Measurements from ENCODE around the gene TCF20.

The TCF20 gene

GRCh38 chr22:42300259-42301076, 30.0 kb upstream of the TCF20 start:
- DNase-seq = no peak

- peak in 1 of 56 donors; percentile 15 for DNase-seq
Observed at GRCh38 chr22:42299586-42300258, 29.3 kb upstream of the TCF20 start.

- DNase-seq = no peak
Observed at GRCh38 chr22:42298746-42299145, 28.3 kb upstream of the TCF20 start.

- no peak for DNase-seq
Observed at GRCh38 chr22:42297778-42298177, 27.3 kb upstream of the TCF20 start.

- no peak for DNase-seq
Observed at GRCh38 chr22:42296883-42297282, 26.4 kb upstream of the TCF20 start.

GRCh38 chr22:42296381-42296853, 26.0 kb upstream of the TCF20 start:
- DNase-seq = peak in 53 of 56 donors; percentile 28 to 91 (median 72)

- DNase-seq = peak in 3 of 56 donors; percentile 1 to 16 (median 7)
Observed at GRCh38 chr22:42294034-42294985, 23.9 kb upstream of the TCF20 start.

GRCh38 chr22:42292732-42293520, 22.5 kb upstream of the TCF20 start:
- no peak for DNase-seq

GRCh38 chr22:42291287-42291686, 20.8 kb upstream of the TCF20 start:
- no peak for DNase-seq

- peak in 16 of 56 donors; percentile 11 to 59 (median 26) for DNase-seq
Observed at GRCh38 chr22:42289671-42290541, 19.5 kb upstream of the TCF20 start.

- no peak for DNase-seq
Observed at GRCh38 chr22:42288791-42289190, 18.3 kb upstream of the TCF20 start.

- no peak for DNase-seq
Observed at GRCh38 chr22:42287174-42287890, 16.9 kb upstream of the TCF20 start.

- no peak for DNase-seq
Observed at GRCh38 chr22:42286205-42286604, 15.8 kb upstream of the TCF20 start.

- no peak for DNase-seq
Observed at GRCh38 chr22:42285604-42286003, 15.2 kb upstream of the TCF20 start.

GRCh38 chr22:42284643-42285181, 14.3 kb upstream of the TCF20 start:
- DNase-seq = no peak

GRCh38 chr22:42284202-42284591, 13.7 kb upstream of the TCF20 start:
- DNase-seq = no peak

- DNase-seq = peak in 21 of 56 donors; percentile 13 to 64 (median 31)
Observed at GRCh38 chr22:42283278-42284201, 13.1 kb upstream of the TCF20 start.

GRCh38 chr22:42282943-42283277, 12.5 kb upstream of the TCF20 start:
- DNase-seq = peak in 7 of 56 donors; percentile 25 to 63 (median 31)
